ENCODE measurements around the gene MVB12B. TPM values are rescaled to one million over a fixed set of nuclear protein-coding genes. Genes with fewer than 3 reads are reported as not detected.
A peak's percentile ranks its signal among the peaks of the same experiment; 100 is the strongest.

Gene MVB12B
- total RNA-seq, 1 experiment from 2014 or later: 5.8 TPM

DNA sequence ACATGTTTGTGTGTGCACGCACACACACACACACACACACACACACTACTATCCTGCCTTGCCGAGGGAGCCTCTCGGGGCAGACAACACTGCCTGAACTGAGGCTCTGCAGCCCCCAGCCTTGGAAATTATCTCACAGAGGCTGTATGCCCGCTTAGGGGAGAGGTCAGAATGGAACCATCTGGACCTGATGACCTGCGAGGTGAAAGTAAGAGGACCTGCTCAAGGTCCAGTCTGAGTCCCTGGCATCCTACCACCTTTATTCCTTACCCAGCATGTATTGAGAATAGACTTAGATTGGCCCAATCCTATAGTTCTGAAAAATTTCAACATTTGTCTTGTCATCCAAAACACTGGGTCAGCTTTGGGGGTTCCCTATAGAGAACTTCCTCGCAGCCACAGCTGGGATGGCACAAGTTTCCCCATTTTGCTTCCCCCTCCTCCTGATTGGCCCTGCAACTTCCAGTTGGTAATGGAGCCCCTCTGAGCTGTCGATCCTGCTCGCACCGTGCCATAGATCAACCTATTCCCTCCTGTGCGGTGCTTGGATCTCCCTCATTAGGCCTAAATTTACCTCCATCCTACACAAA is 10.2 kb downstream of the MVB12B start:
- H3K4me1 Mint-ChIP-seq: peaks cover 39 to 43% of the 10 kb centered on the region in 2 experiments
- Histone ChIP-seq H3K23me2 (ENCODE audit: insufficient read length, low read depth, low read length, poor library complexity, severe bottlenecking) (no peaks in the 10 kb centered on the region), H3K4me2 (ENCODE audit: insufficient read depth, insufficient read length, low read length) (no peak overlapping the region), H3K14ac (ENCODE audit: insufficient read depth, low read length) (no peak overlapping the region), H3K79me2 (ENCODE audit: insufficient read depth, low read length) (peaks cover 1% of the 10 kb centered on the region; the same call in 1 of the 2 replicates), H2BK12ac (ENCODE audit: insufficient read length, low read depth, low read length) (no peak overlapping the region), H4K91ac (ENCODE audit: insufficient read length, low read depth, low read length) (no peak overlapping the region), H2BK20ac (ENCODE audit: low read depth, low read length, poor library complexity, severe bottlenecking) (no peak overlapping the region), H4K8ac (replicated peaks; ENCODE audit: insufficient read length, low read depth, low read length) (no peak overlapping the region), H4K5ac (ENCODE audit: insufficient read length, low read depth, low read length) (no peak overlapping the region), H3K27me3 (ENCODE audit: insufficient read depth, low read length) (no peaks in the 10 kb centered on the region), H3K9ac (ENCODE audit: extremely low read depth, insufficient read length, low read length) (no peak overlapping the region), H2AFZ (ENCODE audit: low read length) (no peak overlapping the region), H3K4ac (ENCODE audit: low read depth, low read length) (no peak overlapping the region), H3K27ac (ENCODE audit: insufficient read length, low read depth, low read length) (no peak overlapping the region), H2BK5ac (ENCODE audit: insufficient read length, low read length) (no peak overlapping the region), H3K18ac (ENCODE audit: insufficient read length, low read depth, low read length) (no peak overlapping the region), H2BK120ac (ENCODE audit: low read depth, low read length, poor library complexity, severe bottlenecking) (no peak overlapping the region), H3K23ac (ENCODE audit: insufficient read length, low read depth, low read length) (no peak overlapping the region), H3K56ac (ENCODE audit: insufficient read length, low read depth, low read length) (no peak overlapping the region), H2AK5ac (ENCODE audit: insufficient read length, low read length) (no peak overlapping the region), H4K20me1 (ENCODE audit: control insufficient read depth, insufficient read depth, insufficient read length) (no peaks in the 10 kb centered on the region), H2BK15ac (ENCODE audit: low read depth, low read length) (no peak overlapping the region), H3K4me1 (ENCODE audit: insufficient read depth, low read length) (peaks cover 8% of the 10 kb centered on the region), H3K9me3 (ENCODE audit: control insufficient read depth, low read depth, low read length) (no peaks in the 10 kb centered on the region), H3T11ph (ENCODE audit: low read length) (no peak overlapping the region), H3K79me1 (ENCODE audit: insufficient read depth, low read depth, low read length, poor library complexity, severe bottlenecking) (no peaks in the 10 kb centered on the region)
- no peaks in the 10 kb centered on the region for H3K9me3 Mint-ChIP-seq
- no peak for DNase-seq
- TF ChIP-seq, protein P1, sequence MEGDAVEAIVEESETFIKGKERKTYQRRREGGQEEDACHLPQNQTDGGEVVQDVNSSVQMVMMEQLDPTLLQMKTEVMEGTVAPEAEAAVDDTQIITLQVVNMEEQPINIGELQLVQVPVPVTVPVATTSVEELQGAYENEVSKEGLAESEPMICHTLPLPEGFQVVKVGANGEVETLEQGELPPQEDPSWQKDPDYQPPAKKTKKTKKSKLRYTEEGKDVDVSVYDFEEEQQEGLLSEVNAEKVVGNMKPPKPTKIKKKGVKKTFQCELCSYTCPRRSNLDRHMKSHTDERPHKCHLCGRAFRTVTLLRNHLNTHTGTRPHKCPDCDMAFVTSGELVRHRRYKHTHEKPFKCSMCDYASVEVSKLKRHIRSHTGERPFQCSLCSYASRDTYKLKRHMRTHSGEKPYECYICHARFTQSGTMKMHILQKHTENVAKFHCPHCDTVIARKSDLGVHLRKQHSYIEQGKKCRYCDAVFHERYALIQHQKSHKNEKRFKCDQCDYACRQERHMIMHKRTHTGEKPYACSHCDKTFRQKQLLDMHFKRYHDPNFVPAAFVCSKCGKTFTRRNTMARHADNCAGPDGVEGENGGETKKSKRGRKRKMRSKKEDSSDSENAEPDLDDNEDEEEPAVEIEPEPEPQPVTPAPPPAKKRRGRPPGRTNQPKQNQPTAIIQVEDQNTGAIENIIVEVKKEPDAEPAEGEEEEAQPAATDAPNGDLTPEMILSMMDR (conservative IDR thresholded peaks at IDR 0.05): no peak
- peaks cover 0 to 7% (median 0%) of the 10 kb centered on the region in 3 experiments; a peak in 3 of 7 replicates for H3K36me3 Mint-ChIP-seq (ENCODE audit: insufficient read depth in 1 of 3, low read depth in 3 of 3)
- WGBS (ENCODE audit: extremely low coverage, insufficient read length, low lambda C conversion rate): no CpG with 5 or more reads among the region's 10 CpGs
- peak overlapping the region in 1 of 3 experiments; percentile 62; a peak in 1 of 7 replicates for H3K27ac Mint-ChIP-seq
- no peaks in the 10 kb centered on the region for H3K27me3 Mint-ChIP-seq (ENCODE audit: low read depth)
- no peak overlapping the region for H3K4me3 Mint-ChIP-seq
